Activated CD4-positive, alpha-beta memory T cell treated with anti-CD3 and anti-CD28 coated beads, Interleukin-2, amount 10 ng/mL, durations not matched to agents 7 days and 5 days (primary cell): ENCODE results near the gene ODC1. TPM values are rescaled to one million over a fixed set of nuclear protein-coding genes. Genes with fewer than 3 reads are reported as not detected.

ENCODE experiments used
- CTCF ChIA-PET: fragments of 350-600 bp; sonication (Branson Sonifier 250); formaldehyde crosslinking; loops from one replicate; lab custom pipeline; 2021; ENCODE audit warnings: antibody characterized with exemption, inconsistent platforms; lab: Charles Lee
- POLR2A ChIA-PET: fragments of 350-600 bp; sonication (Branson Sonifier 250); formaldehyde crosslinking; loops from one replicate; lab custom pipeline; 2021; ENCODE audit warnings: antibody characterized with exemption; lab: Charles Lee
- DNase-seq: peaks from one replicate; pipeline ENCODE4 v3.0.0-alpha.2; 2020
- H3K27ac Mint-ChIP-seq: one replicate; pipeline ENCODE4 v1.8.0; 2021; ENCODE audit warnings: mild to moderate bottlenecking, mixed read lengths
- H3K27me3 Mint-ChIP-seq: one replicate; pipeline ENCODE4 v1.8.0; 2021; ENCODE audit warnings: mixed read lengths
- H3K36me3 Mint-ChIP-seq: one replicate; pipeline ENCODE4 v1.8.0; 2021; ENCODE audit warnings: low read depth, mixed read lengths
- H3K4me1 Mint-ChIP-seq: one replicate; pipeline ENCODE4 v1.8.0; 2021; ENCODE audit warnings: mixed read lengths
- H3K4me3 Mint-ChIP-seq: one replicate; pipeline ENCODE4 v1.8.0; 2021; ENCODE audit warnings: mild to moderate bottlenecking, mixed read lengths
- H3K9me3 Mint-ChIP-seq: one replicate; pipeline ENCODE4 v1.8.0; 2021; ENCODE audit warnings: mixed read lengths
- total RNA-seq, 2 experiments: library from RNA; stranded (reverse); gene quantifications; one replicate each; pipeline ENCODE4 v1.2.3, GENCODE V29; 2021

The ODC1 gene
- total RNA-seq, 2 experiments from 2014 or later = 48.1 to 54.9 TPM

- no peak overlapping the region for H3K4me3 Mint-ChIP-seq
- H3K4me1 Mint-ChIP-seq = peaks cover 15% of the 10 kb centered on the region
Observed at GRCh38 chr2:10435820-10436204, 12.3 kb downstream of the ODC1 start.

GRCh38 chr2:10434886-10435819, 13.0 kb downstream of the ODC1 start:
- Mint-ChIP-seq H3K4me3 (no peak overlapping the region), H3K27ac (no peak overlapping the region), H3K27me3 (peaks cover 12% of the 10 kb centered on the region), H3K4me1 (peaks cover 15% of the 10 kb centered on the region), H3K36me3 (peaks cover 14% of the 10 kb centered on the region), H3K9me3 (no peaks in the 10 kb centered on the region)
- ChIA-PET CTCF (interaction anchor here (0.6 to 4.9 kb wide), 71 partner anchors 8 to 664 kb away, joined by 3 to 90 read pairs (median 4); partner anchors contain the start of genes HPCAL1, ODC1 and RRM2), POLR2A (interaction anchor here (0.6 to 4.1 kb wide), 14 partner anchors 8 to 367 kb away, joined by 3 to 36 read pairs (median 5); partner anchors contain the start of genes ODC1 and RRM2)
- DNase-seq = peak; percentile 75

More at GRCh38 chr2:10435820-10436204, 12.3 kb downstream of the ODC1 start:
- Mint-ChIP-seq H3K27me3 (peaks cover 11% of the 10 kb centered on the region), H3K36me3 (peaks cover 17% of the 10 kb centered on the region), H3K27ac (no peak overlapping the region), H3K9me3 (no peaks in the 10 kb centered on the region)
- POLR2A ChIA-PET = interaction anchor here (0.9 to 4.1 kb wide), 9 partner anchors 7 to 363 kb away, joined by 3 to 36 read pairs (median 8); partner anchors contain the start of genes ODC1 and RRM2
- DNase-seq = no peak
- CTCF ChIA-PET = interaction anchor here (0.9 to 4.9 kb wide), 46 partner anchors 8 to 665 kb away, joined by 3 to 90 read pairs (median 5); partner anchors contain the start of genes ODC1 and RRM2

- no peak overlapping the region for H3K27ac Mint-ChIP-seq
- no peak for DNase-seq
- H3K36me3 Mint-ChIP-seq = peaks cover 4% of the 10 kb centered on the region
- no peaks in the 10 kb centered on the region for H3K9me3 Mint-ChIP-seq
- peaks cover 15% of the 10 kb centered on the region for H3K4me1 Mint-ChIP-seq
- peaks cover 12% of the 10 kb centered on the region for H3K27me3 Mint-ChIP-seq
- CTCF ChIA-PET = interaction anchor here (0.8 to 4.9 kb wide), 55 partner anchors 8 to 663 kb away, joined by 3 to 90 read pairs (median 5); partner anchors contain the start of genes HPCAL1, ODC1 and RRM2
- POLR2A ChIA-PET = interaction anchor here (0.6 to 4.1 kb wide), 11 partner anchors 9 to 366 kb away, joined by 3 to 36 read pairs (median 4); partner anchors contain the start of genes ODC1 and RRM2
- H3K4me3 Mint-ChIP-seq = no peak overlapping the region
Observed at GRCh38 chr2:10433947-10434885, 13.9 kb downstream of the ODC1 start.

GRCh38 chr2:10433264-10433946, 14.7 kb downstream of the ODC1 start:
- no peak for DNase-seq
- ChIA-PET POLR2A (interaction anchor here (1.0 to 2.1 kb wide), 6 partner anchors 13 to 354 kb away, joined by 3 to 11 read pairs (median 4); partner anchors contain the start of gene CYS1), CTCF (interaction anchor here (0.9 to 4.9 kb wide), 8 partner anchors 9 to 361 kb away, joined by 3 to 53 read pairs (median 4); partner anchors contain the start of gene RRM2)
- Mint-ChIP-seq H3K4me3 (peak overlapping the region; percentile 7), H3K36me3 (no peaks in the 10 kb centered on the region), H3K27me3 (peaks cover 12% of the 10 kb centered on the region), H3K27ac (no peak overlapping the region), H3K4me1 (peaks cover 15% of the 10 kb centered on the region), H3K9me3 (no peaks in the 10 kb centered on the region)

GRCh38 chr2:10432311-10433181, 15.6 kb downstream of the ODC1 start:
- DNase-seq = no peak
- peak overlapping the region; percentile 35 for H3K4me3 Mint-ChIP-seq
- H3K9me3 Mint-ChIP-seq = no peaks in the 10 kb centered on the region
- no peaks in the 10 kb centered on the region for H3K36me3 Mint-ChIP-seq
- peaks cover 15% of the 10 kb centered on the region for H3K4me1 Mint-ChIP-seq
- peaks cover 12% of the 10 kb centered on the region for H3K27me3 Mint-ChIP-seq
- POLR2A ChIA-PET = interaction anchor here (1.1 to 2.1 kb wide), 6 partner anchors 14 to 353 kb away, joined by 3 to 11 read pairs (median 6); partner anchors contain the start of gene CYS1
- CTCF ChIA-PET = interaction anchor here (0.5 to 4.9 kb wide), 8 partner anchors 8 to 360 kb away, joined by 3 to 48 read pairs (median 4); no protein-coding TSS in a partner anchor
- no peak overlapping the region for H3K27ac Mint-ChIP-seq

- H3K4me1 Mint-ChIP-seq = peaks cover 15% of the 10 kb centered on the region
- no peak overlapping the region for H3K27ac Mint-ChIP-seq
- H3K4me3 Mint-ChIP-seq = peak overlapping the region; percentile 35
- H3K27me3 Mint-ChIP-seq = peaks cover 12% of the 10 kb centered on the region
- no peak for DNase-seq
- H3K36me3 Mint-ChIP-seq = no peaks in the 10 kb centered on the region
- ChIA-PET POLR2A (interaction anchor here (1.1 to 2.1 kb wide), 5 partner anchors 15 to 352 kb away, joined by 3 to 11 read pairs (median 6); partner anchors contain the start of gene CYS1), CTCF (interaction anchor here (1.1 to 4.9 kb wide), 5 partner anchors 23 to 359 kb away, joined by 3 to 48 read pairs (median 10); no protein-coding TSS in a partner anchor)
- no peaks in the 10 kb centered on the region for H3K9me3 Mint-ChIP-seq
Observed at GRCh38 chr2:10431797-10432196, 16.3 kb downstream of the ODC1 start.

GRCh38 chr2:10430886-10431622, 17.1 kb downstream of the ODC1 start:
- Mint-ChIP-seq H3K9me3 (no peaks in the 10 kb centered on the region), H3K4me1 (peaks cover 15% of the 10 kb centered on the region), H3K27ac (no peak overlapping the region), H3K36me3 (no peaks in the 10 kb centered on the region), H3K4me3 (no peak overlapping the region), H3K27me3 (peaks cover 12% of the 10 kb centered on the region)
- ChIA-PET CTCF (interaction anchor here (1.6 to 4.9 kb wide), 4 partner anchors 22 to 359 kb away, joined by 5 to 48 read pairs (median 15); no protein-coding TSS in a partner anchor), POLR2A (interaction anchor here (1.0 to 2.1 kb wide), 3 partner anchors 23 to 306 kb away, joined by 3 to 9 read pairs (median 6); no protein-coding TSS in a partner anchor)
- no peak for DNase-seq

- H3K27ac Mint-ChIP-seq = no peak overlapping the region
- H3K36me3 Mint-ChIP-seq = no peaks in the 10 kb centered on the region
- CTCF ChIA-PET = no interaction called here
- H3K27me3 Mint-ChIP-seq = peaks cover 12% of the 10 kb centered on the region
- H3K4me3 Mint-ChIP-seq = no peak overlapping the region
- DNase-seq = no peak
- H3K4me1 Mint-ChIP-seq = peaks cover 11% of the 10 kb centered on the region
- POLR2A ChIA-PET = no interaction called here
- no peaks in the 10 kb centered on the region for H3K9me3 Mint-ChIP-seq
Observed at GRCh38 chr2:10428924-10429323, 19.2 kb downstream of the ODC1 start.

- Mint-ChIP-seq H3K27ac (no peak overlapping the region), H3K27me3 (peaks cover 10% of the 10 kb centered on the region), H3K9me3 (no peaks in the 10 kb centered on the region), H3K4me3 (no peak overlapping the region), H3K4me1 (peaks cover 10% of the 10 kb centered on the region), H3K36me3 (no peaks in the 10 kb centered on the region)
- ChIA-PET POLR2A (no interaction called here), CTCF (no interaction called here)
- no peak for DNase-seq
Observed at GRCh38 chr2:10428355-10428754, 19.8 kb downstream of the ODC1 start.

GRCh38 chr2:10427618-10427949, 20.5 kb downstream of the ODC1 start:
- no peak for DNase-seq
- Mint-ChIP-seq H3K4me3 (no peak overlapping the region), H3K9me3 (no peaks in the 10 kb centered on the region), H3K36me3 (no peaks in the 10 kb centered on the region), H3K4me1 (peaks cover 5% of the 10 kb centered on the region), H3K27me3 (peaks cover 6% of the 10 kb centered on the region), H3K27ac (no peak overlapping the region)
- ChIA-PET CTCF (interaction anchor here (1.7 kb wide), 1 partner anchor 18 kb away, joined by 5 read pairs; no protein-coding TSS in a partner anchor), POLR2A (no interaction called here)
